Pancreas (tissue), 10 donors: Measurements from ENCODE around the gene TRIM9. TPM values are rescaled to one million over a fixed set of nuclear protein-coding genes. Genes with fewer than 3 reads are reported as not detected.

ENCODE experiments used
- ATAC-seq, 4 donors: fragments of 200-7000 bp; cut with Tn5 transposase; one replicate each; pipeline versions ENCODE4 v1.8.0 to v1.9.1; 2020; ENCODE audit warnings: mild to moderate bottlenecking in 4 of 4, moderate library complexity in 4 of 4
- DNase-seq, 6 donors: peaks; one replicate each; pipeline ENCODE4 v3.0.0-alpha.2; 2020
- FAIRE-seq: peaks from 2 replicates; lab custom pipeline; 2012; peaks lifted over from hg19 to GRCh38; lab: Jason Lieb, UNC
- H3K27ac ChIP-seq, 4 donors: fragments of 200-600 bp; sonication (generic); 1 replicate in 3 of 4; 2 replicates in 1 of 4; pipeline versions ENCODE4 v1.5.0 to v1.8.0; 2020
- H3K27me3 ChIP-seq, 4 donors: fragments of 200-600 bp; one replicate each; pipeline ENCODE4 v1.8.0; 2021
- H3K36me3 ChIP-seq, 3 donors: fragments of 200-600 bp; sonication (generic) in 1 of 3; one replicate each; pipeline versions ENCODE4 v1.5.0 to v1.8.0; 2020 to 2021
- H3K4me1 ChIP-seq, 3 donors: fragments of 200-600 bp; one replicate each; pipeline ENCODE4 v1.8.0; 2021
- H3K4me3 ChIP-seq, 4 donors: fragments of 200-600 bp; sonication (generic) in 2 of 4; one replicate each; pipeline versions ENCODE4 v1.5.0 to v1.8.0; 2020 to 2021
- H3K9me3 ChIP-seq, 4 donors: fragments of 200-600 bp; one replicate each; pipeline ENCODE4 v1.8.0; 2021
- WGBS, 2 donors: extraction: QIAGEN DNeasy Blood & Tissue Kit; methylation state at CpG; one replicate each; pipeline ENCODE4 v1.1.7; 2013; 5-methylcytosine and 5-hydroxymethylcytosine counted together
- intact Hi-C, 3 donors: fragments of 100-400 bp; cut with DNase I; formaldehyde crosslinking; loops; one replicate each; pipeline versions ENCODE4 v1.11.1 to v1.14.2; 2022
- polyA plus RNA-seq, 2 donors: library from polyadenylated mRNA; stranded (reverse); fragments of 200-250 nt; gene quantifications; one replicate each; pipeline ENCODE4 v1.2.3, GENCODE V29; 2013
- total RNA-seq, 6 donors: library from RNA; stranded (reverse); fragmentation: NEBNext Ultra II Directional in 4 of 6; extraction: Animal tissue kit (Norgen Biotek cat#: 25700) in 4 of 6; gene quantifications; one replicate each; pipeline versions ENCODE4 v1.2.1 to v1.2.4, GENCODE V29; 2021 to 2023
- TF ChIP-seq, protein P1 (sequence below), 4 donors: fragments of 200-600 bp; sonication (generic) in 3 of 4; IDR thresholded peaks; one replicate each; pipeline versions ENCODE4 v1.5.0 to v1.8.0; 2021; ENCODE audit warnings: antibody characterized with exemption in 4 of 4
- donor health status: healthy with polysubstance abuse.
- donor health status: DM: no; HTN: no; CAD: no; lungs with moderate emphysema.
- donor health status: DM: no; HTN: no; CAD: no.
- donor health status: control.
- donor health status: control.
- donor health status: Bipolar disorder and iron deficiency.
- donor health status: DM: yes; HTN: yes; CAD: no.
- donor health status: DM: no; HTN: no; CAD: no.
- donor health status: DM: no; HTN: no; CAD: no.
- donor health status: DM: yes; HTN: yes; CAD: no.

TRIM9 gene
- total and polyA plus RNA-seq, 8 donors = 0.25 to 3.4 (median 0.79) TPM

DNA sequence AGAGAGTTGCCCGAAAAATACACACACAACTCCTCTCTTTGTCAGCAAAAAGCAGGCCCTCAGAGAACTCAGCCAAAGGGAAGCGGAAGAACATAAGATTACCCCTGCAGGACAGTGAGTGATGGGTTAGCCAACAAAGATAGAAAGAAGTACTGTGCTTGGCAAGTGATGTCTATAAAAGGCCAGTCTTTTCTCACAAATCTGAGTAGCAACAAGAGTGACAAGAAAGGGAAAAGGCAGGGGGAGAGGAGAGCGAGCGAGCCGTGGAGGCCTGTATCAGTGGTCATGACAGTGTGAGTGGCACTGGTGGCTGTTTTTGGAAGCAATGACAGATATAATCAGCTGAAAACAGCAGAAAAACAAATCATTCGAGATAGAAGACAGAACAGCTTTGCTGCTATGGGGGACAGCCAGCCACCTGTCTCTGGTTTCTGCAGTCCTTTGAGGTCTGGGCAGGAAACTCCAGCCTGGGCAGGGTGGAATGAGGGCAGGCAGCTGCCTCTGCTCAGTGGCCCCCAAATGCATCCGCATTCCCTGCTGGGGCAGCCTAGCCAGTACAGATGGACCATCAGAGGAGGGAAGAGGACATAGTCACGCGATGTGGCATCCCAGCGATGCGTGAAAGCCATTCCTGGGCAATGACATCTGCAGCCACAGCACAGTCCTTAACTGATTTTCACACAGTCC, 74.7 kb downstream of the TRIM9 start:
- intact Hi-C loops = no loop called here
- Histone ChIP-seq H3K9me3 (no peaks in the 10 kb centered on the region), H3K4me1 (no peaks in the 10 kb centered on the region), H3K36me3 (no peaks in the 10 kb centered on the region), H3K4me3 (no peak overlapping the region), H3K27me3 (no peaks in the 10 kb centered on the region), H3K27ac (no peak overlapping the region)
- TF ChIP-seq, protein P1, sequence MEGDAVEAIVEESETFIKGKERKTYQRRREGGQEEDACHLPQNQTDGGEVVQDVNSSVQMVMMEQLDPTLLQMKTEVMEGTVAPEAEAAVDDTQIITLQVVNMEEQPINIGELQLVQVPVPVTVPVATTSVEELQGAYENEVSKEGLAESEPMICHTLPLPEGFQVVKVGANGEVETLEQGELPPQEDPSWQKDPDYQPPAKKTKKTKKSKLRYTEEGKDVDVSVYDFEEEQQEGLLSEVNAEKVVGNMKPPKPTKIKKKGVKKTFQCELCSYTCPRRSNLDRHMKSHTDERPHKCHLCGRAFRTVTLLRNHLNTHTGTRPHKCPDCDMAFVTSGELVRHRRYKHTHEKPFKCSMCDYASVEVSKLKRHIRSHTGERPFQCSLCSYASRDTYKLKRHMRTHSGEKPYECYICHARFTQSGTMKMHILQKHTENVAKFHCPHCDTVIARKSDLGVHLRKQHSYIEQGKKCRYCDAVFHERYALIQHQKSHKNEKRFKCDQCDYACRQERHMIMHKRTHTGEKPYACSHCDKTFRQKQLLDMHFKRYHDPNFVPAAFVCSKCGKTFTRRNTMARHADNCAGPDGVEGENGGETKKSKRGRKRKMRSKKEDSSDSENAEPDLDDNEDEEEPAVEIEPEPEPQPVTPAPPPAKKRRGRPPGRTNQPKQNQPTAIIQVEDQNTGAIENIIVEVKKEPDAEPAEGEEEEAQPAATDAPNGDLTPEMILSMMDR (IDR thresholded peaks at IDR 0.05) = no peak
- ATAC-seq (no peak), FAIRE-seq (no peak), DNase-seq (no peak)
- WGBS, 2 donors = 77 to 80% methylated on average over 11 of the region's 11 CpGs

DNA sequence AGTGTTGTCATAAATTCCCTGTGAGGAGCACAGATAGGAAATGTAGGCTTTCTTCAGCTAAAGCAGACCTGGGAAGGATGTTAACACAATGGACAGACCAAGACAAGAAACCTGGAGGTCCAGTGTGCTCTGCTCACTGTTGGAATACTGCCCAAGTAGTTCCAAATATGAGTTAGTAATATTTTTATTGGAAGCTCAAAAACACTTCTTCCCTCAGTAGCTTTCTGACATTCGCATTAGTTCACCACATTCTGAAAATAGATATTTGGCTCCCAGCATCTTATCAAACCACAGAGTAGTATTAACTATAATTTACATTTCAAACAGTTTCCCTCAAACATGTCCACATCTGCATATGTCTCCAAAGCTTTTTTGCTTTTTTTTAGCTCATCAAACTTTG, 75.8 kb downstream of the TRIM9 start:
- Histone ChIP-seq H3K36me3 (no peaks in the 10 kb centered on the region), H3K27me3 (no peaks in the 10 kb centered on the region), H3K9me3 (no peaks in the 10 kb centered on the region), H3K4me3 (no peak overlapping the region), H3K27ac (no peak overlapping the region), H3K4me1 (no peaks in the 10 kb centered on the region)
- no peak for ATAC-seq
- intact Hi-C loops = no loop called here
- no peak for DNase-seq
- WGBS, 2 donors = 64 to 82% methylated on average over 1 of the region's 1 CpG
- TF ChIP-seq, protein P1 (IDR thresholded peaks at IDR 0.05) = no peak
- no peak for FAIRE-seq

DNA sequence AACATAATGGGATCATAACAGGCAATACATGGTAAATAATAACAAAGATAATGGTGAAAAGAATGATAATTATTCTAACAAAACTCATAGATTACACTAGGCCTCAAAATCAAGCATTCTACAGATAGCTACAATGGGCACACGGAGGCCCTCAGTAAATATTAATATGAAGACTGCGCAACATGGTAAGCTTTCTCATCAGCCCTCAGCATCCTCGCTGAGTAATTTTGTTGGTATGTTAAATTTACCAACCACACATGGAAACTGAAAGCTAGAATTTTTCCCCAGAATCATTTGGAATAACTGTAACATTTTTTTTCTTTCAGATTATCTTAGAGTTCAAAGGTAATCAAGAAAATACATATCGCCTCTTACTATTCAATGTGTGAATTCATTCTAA, 76.4 kb downstream of the TRIM9 start:
- intact Hi-C loops = no loop called here
- ATAC-seq = no peak
- no peak for DNase-seq
- TF ChIP-seq, protein P1 (IDR thresholded peaks at IDR 0.05) = no peak
- no peak overlapping the region for H3K27ac ChIP-seq
- FAIRE-seq = no peak
- WGBS, 2 donors = 68 to 83% methylated on average over 4 of the region's 4 CpGs
- no peak overlapping the region for H3K4me3 ChIP-seq
- no peaks in the 10 kb centered on the region for H3K4me1 ChIP-seq
- no peaks in the 10 kb centered on the region for H3K27me3 ChIP-seq
- no peaks in the 10 kb centered on the region for H3K9me3 ChIP-seq
- no peaks in the 10 kb centered on the region for H3K36me3 ChIP-seq

DNA sequence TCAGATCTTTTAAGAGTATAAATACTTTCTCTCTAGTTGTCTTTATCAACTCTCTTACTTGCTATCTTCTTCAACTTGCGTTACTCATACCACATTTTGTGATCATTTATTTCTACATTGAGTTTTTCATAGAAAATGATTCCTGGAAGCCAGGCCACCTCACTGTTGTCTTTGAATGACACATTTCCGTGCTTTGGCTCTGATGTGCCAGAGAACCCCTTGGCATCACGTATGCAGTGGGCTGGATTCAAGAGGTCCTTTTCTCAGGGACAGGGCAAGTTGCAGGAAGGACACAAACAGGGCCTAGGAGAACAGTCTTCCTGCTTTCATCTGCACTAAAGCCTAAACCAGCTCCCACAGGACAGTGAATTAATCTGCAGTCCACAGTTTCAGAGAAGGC, 80.3 kb downstream of the TRIM9 start:
- no peaks in the 10 kb centered on the region for H3K27me3 ChIP-seq
- DNase-seq = no peak
- no peaks in the 10 kb centered on the region for H3K9me3 ChIP-seq
- no peak for FAIRE-seq
- TF ChIP-seq, protein P1 (IDR thresholded peaks at IDR 0.05) = no peak
- no peak overlapping the region for H3K4me3 ChIP-seq
- H3K27ac ChIP-seq = no peak overlapping the region
- no peaks in the 10 kb centered on the region for H3K4me1 ChIP-seq
- 62 to 79% methylated on average over 3 of the region's 3 CpGs for WGBS, 2 donors
- H3K36me3 ChIP-seq = no peaks in the 10 kb centered on the region
- intact Hi-C loops = no loop called here
- ATAC-seq = no peak

DNA sequence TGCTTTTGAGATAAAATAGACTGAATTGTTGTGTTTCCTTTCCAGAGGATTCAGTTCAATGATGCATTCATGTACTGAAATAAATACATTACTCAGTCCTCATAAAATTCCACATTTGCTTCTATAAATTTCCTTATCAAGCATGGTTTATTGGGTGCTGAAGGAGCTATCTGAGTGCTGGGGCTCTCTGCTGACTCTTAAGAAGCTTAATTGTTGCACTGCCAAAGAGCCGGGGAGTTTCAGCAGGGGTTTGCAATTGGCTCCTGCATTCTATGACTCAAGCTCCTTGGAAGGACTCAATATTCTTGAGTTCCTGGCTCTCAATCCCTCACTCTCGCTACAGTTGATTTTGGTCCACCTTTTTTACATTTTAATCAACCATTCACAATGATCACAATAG, 80.8 kb downstream of the TRIM9 start:
- TF ChIP-seq, protein P1 (IDR thresholded peaks at IDR 0.05) = no peak
- FAIRE-seq (no peak), ATAC-seq (peak in 1 of 4 donors; percentile 20), DNase-seq (no peak)
- no peaks in the 10 kb centered on the region for H3K36me3 ChIP-seq
- H3K27ac ChIP-seq = no peak overlapping the region
- intact Hi-C loops = no loop called here
- no peak overlapping the region for H3K4me3 ChIP-seq
- no peaks in the 10 kb centered on the region for H3K9me3 ChIP-seq
- no peaks in the 10 kb centered on the region for H3K4me1 ChIP-seq
- no peaks in the 10 kb centered on the region for H3K27me3 ChIP-seq
- 75 to 87% methylated on average over 2 of the region's 2 CpGs for WGBS, 2 donors
